ENCODE data around the gene EFEMP1.

The EFEMP1 gene

GRCh38 chr2:55898386-55899040 is 25.1 kb downstream of the EFEMP1 start:
- DNase-seq (ENCODE audit: low read depth), result no peak

DNA sequence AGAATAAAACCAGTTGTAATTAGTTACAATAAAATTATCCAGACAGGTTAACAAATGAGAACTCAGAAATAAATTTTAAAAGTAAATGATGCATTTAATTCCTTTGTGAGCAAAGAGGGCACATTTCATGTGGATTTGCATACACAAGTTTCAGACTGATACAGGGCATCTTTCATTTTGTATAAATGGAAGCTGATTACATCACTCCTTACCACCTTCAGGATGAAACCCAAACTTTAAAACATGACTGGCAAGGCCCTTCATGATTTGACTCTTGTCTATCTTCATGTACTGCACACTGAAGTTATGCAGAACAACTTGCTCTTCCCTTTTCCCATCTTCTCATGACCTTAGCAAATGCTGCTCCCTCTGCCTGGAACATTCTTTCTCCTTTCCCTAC is 26.9 kb downstream of the EFEMP1 start:
- no peak for DNase-seq (ENCODE audit: low read depth)

- DNase-seq (ENCODE audit: low read depth), result no peak
Measured at GRCh38 chr2:55894720-55895119, 28.9 kb downstream of the EFEMP1 start.

DNA sequence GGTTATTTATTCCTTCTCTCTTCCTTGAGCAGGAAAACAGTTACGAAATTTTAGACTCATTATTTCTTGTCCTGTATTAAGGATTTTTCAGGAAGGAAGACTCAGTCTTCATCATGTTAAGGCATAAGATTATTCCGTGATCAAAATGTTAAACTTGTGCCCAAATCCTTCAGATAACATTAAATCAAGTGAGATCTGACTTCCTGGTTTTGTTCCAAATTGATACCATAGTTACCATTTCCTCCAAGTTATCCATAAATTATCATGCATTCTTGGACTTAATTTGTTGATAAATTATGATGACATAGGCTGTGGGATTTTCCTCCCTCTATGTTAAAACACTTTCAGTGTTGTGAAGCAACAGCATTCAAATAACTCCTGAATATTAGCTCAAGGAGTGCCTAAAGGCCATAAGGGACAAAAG is 31.9 kb downstream of the EFEMP1 start:
- no peak for DNase-seq (ENCODE audit: low read depth)

DNA sequence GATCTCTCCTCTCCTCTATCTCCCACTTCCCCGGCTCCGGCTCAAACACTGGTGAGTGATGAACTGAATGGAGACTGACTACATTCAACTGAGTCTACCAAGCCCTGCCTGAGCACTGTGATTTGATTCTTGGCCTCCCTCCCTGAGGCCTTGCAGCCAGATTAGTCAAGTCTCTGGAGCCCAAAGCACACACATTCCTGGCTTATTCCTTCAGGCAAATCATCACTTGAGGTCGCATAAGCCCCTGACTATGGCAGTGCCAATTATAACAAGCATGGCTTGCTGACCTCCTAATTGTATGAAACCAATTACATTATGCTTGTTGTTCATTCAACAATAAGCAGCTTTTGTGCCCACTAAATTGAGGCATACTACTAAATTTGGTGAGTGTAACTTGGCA is 34.6 kb downstream of the EFEMP1 start:
- DNase-seq (ENCODE audit: low read depth), result no peak

GRCh38 chr2:55887901-55888624 is 35.5 kb downstream of the EFEMP1 start:
- no peak for DNase-seq (ENCODE audit: low read depth)

DNA sequence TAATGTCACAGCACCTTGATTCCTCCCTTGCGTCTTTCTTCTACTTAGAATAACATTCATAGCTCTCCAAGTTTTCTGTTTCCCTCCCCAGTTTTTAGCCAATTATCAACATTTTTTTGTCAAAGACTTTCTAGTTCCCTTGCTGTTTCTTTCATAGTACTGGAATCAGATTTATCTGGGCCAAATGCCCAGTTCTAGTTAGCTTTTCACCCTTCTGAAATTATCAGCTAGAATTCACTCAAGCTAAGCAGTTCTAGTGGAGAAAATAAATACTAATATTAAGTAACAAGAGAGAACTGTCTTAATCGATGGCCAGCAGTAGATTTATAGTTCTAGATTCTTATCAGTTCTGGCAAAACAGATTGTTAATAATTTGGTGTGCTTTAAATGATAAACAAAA is 36.2 kb downstream of the EFEMP1 start:
- no peak for DNase-seq (ENCODE audit: low read depth)

DNA sequence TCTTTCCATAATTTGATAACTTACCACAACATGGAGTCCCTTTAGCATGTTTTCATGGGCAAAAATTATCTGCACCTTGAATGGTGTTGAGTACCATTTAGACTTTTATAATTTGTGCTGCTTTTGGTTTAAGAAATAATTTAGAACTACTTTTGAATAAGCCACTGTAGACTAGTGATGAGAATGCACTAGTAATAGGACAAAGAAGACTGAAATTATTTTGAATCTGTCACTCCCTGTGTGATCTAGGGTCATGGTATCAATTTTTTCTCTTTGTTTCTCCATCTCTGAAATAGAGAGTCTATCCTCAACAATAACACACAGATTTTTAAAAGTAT is 37.7 kb downstream of the EFEMP1 start:
- DNase-seq (ENCODE audit: low read depth), result no peak

DNA sequence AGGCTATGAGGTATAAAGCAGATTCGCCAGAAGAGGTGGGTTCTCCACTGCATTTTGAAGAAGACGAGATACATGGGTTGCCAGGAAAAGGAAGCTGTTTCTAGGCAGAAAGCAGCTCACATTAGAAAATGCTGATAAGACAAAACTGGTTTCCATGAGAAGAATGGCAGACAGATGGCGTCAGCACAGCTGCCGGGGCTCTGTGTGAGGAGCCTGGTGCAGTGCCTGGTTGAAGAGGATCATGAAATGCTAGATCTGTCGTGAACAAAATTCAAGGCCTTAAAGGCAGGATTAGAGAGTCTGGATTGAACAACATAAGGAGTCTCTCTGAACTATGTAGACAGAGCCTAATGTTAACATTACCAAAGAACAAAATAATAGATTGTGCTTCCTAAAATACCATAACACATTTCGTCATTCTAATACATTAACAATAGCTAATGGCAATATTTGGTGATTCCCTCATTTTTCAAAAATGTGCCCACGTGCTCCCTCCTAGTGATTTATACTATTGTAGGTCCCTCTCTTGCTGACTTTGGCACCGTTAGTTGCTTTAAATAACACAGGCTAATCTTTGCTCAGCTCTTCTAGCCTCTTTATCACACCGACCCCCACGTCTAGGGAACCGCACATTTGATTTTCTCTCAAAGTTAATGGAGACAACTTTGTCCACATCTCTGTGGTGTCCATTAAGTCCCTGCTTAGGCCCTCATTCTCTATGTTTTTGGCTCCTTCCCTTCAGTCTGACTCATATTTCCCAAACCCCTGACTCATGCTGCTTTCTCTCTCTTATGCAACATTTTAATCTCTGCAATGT is 38.2 kb downstream of the EFEMP1 start:
- no peak for DNase-seq (ENCODE audit: low read depth)

DNA sequence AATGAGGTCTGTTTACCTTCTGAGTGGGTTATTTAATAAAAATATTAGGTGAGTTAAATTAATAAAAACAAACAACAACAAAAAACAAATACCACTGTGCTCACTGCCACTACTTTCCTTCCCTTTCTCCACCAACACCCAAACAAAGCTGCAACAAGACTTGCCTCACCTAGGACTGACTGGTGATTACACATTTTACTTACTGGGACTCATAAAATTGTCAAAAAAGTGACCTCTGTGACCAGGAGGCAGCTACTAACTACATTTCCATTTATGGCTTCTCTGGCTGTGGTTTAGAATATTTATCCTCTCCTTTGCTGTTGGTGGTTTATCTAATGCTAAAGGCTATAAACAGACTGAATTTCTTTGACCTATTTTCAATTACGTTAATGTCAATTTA is 39.8 kb downstream of the EFEMP1 start:
- DNase-seq (ENCODE audit: low read depth), result no peak

- no peak for DNase-seq (ENCODE audit: low read depth)
Measured at GRCh38 chr2:55883357-55883756, 40.2 kb downstream of the EFEMP1 start.

GRCh38 chr2:55882954-55883353 is 40.6 kb downstream of the EFEMP1 start:
- no peak for DNase-seq (ENCODE audit: low read depth)

DNA sequence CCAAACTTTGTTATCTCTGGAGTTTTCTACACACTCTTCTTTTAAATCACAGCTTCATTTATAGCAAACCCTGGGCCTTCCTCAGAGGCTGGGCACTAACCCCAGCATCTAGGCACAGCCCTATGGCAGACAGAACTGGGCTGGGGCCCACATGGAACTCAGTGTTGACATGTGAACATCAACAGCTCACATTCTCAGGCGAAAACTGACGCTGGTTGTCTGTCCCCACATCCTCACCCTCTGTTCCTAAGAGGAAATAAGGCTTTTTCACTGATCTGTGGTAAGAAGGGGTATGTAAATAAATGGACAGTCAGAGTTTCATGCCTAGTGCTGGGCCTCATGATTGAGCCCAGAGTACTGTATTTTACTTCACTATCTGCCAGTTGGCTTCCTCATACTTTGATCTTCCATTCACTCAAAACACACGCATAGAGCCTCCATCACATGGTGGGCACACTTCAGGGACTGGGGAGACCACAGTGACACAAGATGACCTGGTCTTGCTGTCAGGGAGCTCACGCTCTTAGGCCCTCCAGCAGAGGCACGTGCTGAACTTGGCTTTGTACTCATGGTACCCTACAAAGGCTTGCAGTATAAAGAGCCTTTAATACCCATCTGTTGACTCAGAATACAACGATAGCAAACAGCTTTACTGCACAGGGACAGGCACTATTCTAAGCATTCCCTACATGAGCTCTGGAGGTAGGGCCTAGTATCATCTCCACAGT is 43.0 kb downstream of the EFEMP1 start:
- no peak for DNase-seq (ENCODE audit: low read depth)

DNA sequence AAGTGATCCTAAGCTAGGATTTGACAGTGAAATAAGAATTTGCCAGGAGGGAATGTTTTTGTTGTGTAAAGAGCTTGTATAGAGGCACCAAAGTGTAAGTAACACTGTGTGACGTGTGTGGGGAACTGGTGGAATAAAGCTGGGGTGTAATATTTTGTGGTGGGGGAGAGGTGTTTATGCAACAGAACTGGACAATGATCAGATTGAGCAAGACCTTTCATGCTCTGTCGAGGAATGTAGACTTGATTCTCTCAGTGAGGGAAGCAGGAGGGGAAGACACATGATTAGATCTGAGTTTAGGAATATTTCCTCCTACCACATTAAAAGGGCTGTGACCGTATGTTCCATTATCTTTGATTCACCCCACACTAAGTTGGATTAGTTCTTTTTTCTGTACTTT is 43.6 kb downstream of the EFEMP1 start:
- no peak for DNase-seq (ENCODE audit: low read depth)

GRCh38 chr2:55877087-55877436 is 46.5 kb downstream of the EFEMP1 start:
- no peak for DNase-seq (ENCODE audit: low read depth)

- no peak for DNase-seq (ENCODE audit: low read depth)
Measured at GRCh38 chr2:55876429-55877086, 47.0 kb downstream of the EFEMP1 start.

GRCh38 chr2:55875434-55876135 is 48.0 kb downstream of the EFEMP1 start:
- no peak for DNase-seq (ENCODE audit: low read depth)

GRCh38 chr2:55874338-55874737 is 49.2 kb downstream of the EFEMP1 start:
- no peak for DNase-seq (ENCODE audit: low read depth)

DNA sequence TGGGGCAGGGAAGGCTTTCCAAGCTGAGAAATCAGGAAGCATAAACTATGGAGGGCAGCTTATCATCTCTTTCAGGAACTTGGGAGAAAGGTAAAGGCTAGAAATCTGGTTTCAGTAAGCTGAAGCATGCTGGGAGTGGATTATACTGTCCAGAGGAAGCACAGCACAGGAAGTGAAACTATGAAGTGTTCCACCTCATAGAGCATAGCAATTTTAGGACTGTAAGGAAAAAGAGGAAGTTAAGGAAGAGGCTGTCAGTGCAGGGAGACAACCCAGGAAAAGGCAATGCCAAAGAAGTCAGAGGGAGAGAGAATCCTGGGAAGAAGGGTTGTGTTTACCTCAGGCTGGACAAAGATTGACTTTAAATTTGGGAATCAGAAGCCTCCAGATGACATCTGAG is 51.9 kb downstream of the EFEMP1 start:
- DNase-seq (ENCODE audit: low read depth), result no peak

GRCh38 chr2:55869637-55870325 is 53.8 kb downstream of the EFEMP1 start:
- DNase-seq (ENCODE audit: low read depth), result no peak
